HG02943 (cell line): Measurements from ENCODE around the gene NUB1.

Experiments
- ATAC-seq: cut with Tn5 transposase; IDR thresholded peaks from one replicate; pipeline ENCODE4 v1.9.1; 2021; ENCODE audit warnings: mild to moderate bottlenecking, low read depth, moderate library complexity; ENCODE audit not compliant: unreplicated experiment

Gene NUB1

DNA sequence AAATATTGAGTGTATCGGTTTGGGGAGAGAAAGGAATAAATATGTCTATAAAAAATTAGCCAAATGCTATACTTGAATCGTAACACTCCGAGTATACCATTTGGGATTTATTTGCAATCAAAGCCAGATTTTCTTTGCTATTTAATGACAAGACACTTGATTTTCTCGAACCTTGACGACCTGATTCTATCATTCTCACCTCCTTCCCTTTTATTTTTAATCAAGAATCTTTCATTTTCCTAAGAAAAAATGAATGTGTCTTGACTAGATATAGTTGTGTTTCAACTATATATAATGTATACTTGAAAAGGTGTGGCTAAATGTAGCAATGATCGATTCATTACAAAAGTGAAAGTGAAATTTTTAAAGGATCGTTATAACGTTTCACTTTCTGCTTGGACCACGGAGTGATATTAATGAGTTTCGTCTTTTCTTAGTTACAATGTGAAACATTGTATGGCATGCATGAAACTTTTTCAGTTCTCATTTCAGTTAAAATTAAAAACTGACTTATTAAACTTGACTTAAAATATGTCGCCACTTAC is 562 bp downstream of the NUB1 start:
- ATAC-seq, result peak; percentile 60

DNA sequence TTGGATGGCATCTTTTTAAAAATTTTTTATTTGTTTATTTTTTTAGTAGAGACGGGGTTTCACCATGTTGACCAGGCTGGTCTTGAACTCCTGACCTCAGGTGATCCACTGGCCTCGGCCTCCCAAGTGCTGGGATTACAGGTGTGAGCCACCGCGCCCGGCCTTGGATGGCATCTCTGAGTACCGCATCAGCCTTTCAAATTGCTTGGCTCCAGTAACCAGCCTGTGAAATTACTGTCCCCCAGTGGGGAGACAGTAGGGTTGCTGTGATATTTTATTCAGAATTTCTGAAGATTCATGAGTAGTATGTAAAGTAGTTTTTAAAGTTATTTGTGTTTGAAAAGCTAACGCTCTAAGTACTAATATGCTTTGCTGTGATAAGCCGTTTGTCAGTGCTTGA is 1.2 kb downstream of the NUB1 start:
- ATAC-seq, result no peak

DNA sequence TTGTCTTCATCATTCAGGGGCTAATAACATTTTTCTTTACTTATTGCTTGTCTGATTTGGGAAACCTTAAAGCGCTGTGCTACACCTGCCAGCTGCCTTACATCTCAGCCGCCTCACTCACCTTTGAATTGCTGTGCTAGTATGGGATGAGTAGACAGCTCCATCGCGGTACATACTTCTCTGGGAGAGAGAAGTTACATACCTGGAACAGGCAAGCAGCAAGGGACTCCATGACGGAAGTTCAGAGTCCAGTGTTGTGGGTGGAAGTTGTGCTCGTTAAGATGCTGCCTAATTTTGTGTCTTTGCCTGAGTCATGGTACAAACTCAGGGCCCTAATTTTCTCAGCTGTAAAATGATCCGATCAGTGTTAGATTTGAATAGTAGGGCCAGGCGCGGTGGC is 1.9 kb downstream of the NUB1 start:
- ATAC-seq, result no peak

DNA sequence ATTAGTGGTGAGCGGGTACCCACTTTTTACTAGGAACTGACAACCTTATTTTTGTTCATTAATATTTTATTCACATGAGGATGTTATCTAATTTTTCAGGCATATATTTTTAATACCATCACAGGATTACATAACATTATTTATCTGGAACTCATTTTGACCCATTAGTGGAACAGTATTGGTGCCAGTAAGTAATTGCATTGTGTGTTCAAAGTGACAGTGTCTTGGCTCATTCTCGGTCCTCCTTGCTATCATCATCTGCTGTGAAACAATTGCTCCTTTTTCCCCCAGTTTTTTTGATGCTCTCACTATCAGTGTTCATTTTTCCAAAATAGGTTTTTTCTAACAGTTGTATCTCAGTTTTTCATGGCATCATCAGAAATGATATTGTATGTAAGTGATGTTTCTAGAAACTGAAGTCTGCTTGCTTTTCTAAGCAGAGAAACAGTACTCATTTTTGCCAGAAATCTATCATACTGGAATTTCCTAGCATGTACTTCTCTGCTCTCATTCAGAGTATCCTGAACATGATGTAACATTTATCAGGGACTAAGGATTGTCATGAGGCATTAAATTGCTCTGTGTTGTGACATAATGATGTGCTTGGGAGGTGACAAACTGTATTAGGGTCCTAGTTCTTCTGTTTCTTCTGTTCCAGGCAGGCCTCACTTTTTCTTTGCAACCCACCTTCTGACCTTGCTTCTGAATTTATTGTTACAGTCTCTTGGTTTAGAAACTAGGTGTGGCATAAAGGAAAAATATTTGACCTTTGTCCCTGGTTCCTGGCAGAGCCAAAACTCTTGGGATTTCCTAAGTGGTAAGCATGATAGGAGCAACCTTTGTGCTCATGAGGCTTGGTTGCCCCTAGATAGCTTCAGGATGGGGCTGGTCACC is 4.2 kb downstream of the NUB1 start:
- ATAC-seq, result no peak

DNA sequence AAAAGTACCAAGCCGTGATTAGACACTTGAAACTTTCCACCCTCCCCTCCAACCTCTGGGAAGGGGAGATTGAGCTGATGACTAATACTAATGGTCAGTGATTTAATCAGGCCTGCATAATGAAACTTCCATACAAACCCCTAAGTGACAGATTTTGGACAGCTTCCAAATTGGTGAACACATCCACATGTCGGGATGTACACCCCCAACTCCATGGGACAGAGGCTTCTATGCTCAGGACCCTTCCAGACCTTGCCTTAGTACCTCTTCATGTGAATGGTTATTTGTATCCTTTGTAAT is 4.8 kb downstream of the NUB1 start:
- no peak for ATAC-seq

DNA sequence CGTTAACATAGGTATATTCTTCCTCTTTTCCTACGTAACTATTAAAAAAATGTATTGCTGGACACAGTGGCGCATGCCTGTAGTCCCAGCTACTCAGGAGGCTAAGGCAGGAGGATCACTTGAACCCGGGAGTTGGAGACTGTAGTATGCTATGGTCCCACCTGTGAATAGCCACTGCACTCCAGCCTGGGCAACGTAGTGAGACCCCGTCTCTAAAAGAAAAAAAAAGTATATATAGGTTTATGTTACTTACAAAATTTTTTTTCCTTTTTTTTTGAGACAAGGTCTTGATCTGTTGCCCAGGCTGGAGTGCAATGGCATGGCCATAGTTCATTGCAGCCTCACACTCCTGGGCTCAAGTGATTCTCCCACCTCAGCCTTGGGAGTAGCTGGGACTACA is 5.6 kb downstream of the NUB1 start:
- ATAC-seq, result no peak

DNA sequence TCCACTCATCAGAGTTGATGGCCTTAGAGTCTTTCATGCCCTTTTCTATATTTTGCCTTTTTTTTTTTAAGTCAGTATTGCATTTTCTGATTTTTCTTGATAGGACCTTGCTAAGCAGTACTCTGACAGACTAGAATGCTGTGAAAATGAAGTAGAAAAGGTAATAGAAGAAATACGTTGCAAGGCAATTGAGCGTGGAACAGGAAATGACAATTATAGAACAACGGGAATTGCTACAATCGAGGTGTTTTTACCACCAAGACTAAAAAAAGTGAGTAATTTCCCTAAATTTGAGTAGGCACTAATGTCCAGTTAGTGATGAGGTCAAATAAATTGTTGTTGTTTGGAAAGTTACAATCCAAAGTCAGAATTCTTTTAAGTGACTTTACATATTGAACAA is 7.4 kb downstream of the NUB1 start:
- ATAC-seq, result no peak

DNA sequence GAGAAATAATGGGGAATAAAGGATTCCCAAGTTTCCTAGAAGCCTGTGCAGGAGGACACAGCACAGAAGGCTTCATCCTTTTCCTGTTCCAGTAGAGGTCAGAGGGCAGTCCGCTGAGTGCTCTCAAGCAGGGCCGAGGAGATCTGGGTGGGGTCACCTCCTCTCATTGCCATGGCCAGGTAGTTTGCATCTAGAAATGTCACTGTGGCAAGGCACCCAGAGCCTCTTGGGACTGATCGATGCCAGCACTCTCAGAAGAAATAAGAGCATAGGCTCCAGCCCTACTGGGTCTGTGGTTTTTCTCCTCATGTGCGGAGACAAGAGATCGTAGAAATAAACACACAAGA is 7.9 kb downstream of the NUB1 start:
- peak; percentile 49 for ATAC-seq

DNA sequence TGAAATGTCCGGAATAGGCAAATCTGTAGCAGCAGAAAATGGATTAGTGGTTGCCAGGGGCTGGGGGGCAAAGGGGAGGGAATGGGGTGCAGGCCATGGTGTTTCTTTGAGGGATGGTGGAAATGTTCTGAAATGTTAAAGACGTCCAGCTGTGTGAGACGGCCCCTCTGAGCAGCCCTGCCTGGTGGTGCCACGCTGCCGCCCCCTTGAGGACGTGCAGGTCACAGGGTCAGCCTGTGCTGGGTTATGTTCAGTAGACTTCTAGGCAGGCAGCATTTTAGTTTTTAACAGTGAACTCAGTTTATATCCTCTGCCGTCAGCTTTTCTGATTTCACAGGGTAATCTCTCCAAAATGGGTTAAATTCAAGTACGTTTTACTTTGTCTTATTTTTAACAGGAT is 9.4 kb downstream of the NUB1 start:
- no peak for ATAC-seq

DNA sequence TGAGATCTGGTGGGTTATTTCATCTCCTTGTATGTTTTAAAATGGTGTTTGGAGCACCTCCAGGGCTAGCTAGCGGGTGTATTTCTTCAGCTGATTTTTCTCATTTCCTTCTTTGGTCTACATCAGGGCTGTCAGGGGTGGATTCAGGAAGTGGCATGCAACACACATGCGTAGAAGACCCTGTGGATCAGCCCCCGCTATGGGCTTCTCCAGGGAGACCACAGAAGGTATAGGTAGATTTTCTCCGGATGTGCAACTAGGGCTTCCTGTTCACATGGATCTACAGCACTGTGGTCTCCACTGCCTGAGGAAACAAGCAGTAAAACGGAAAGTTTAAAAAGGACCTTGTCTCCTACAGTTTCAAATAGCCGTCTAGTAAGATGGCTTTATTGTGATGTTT is 10.4 kb downstream of the NUB1 start:
- ATAC-seq, result no peak

DNA sequence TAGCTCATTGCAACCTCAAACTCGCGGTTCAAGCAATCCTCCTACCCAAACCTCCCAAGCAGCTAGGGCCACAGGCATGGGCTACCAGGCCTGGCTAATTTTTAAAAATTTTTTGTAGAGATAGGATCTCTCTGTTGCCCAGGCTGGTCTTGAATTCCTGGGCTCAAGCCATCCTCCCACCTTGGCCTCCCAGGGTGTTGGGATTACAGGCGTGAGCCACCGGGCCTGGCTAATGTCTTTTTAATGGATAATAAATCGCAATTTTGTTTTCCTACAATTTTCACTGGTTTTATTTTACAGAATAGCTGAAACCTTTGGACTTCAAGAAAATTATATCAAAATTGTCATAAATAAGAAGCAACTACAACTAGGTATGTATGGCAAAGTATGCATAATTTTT is 10.9 kb downstream of the NUB1 start:
- ATAC-seq, result no peak

DNA sequence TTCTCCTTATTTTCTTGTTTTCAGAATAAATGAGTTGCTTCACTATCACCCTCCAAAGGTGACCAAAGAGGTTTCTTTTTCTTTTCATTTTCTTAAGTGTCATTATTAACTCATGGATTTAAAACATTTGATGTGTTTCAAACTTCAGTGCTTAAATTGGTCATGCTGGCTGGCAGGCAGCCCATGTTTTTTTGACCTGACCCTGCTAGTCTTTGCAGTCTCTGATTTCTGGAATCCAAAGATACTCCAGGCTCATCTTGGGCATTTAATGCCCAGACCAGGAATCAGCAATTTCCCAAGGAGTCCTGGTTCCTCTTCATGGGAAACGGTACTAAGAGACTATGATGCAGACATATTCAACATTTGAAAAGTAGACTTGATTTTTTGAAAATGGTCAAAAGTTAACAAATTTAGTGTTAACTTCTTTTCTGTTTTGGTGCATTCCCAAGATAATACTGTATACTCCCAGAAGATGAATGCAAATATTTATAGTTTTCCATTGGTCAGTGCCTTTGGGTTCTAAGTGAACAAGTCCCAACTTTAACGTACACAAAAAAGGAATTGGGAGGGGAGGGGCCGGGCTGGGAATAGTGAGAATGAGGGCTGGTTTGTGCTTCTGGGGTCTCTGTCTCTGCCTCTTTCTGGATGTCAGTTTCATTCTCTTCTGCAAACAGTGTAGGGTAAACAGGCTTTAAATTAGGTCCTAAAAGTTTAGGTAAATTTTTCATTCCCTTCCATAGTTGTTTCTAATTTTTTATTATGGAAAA is 19.8 kb downstream of the NUB1 start:
- ATAC-seq, result no peak

DNA sequence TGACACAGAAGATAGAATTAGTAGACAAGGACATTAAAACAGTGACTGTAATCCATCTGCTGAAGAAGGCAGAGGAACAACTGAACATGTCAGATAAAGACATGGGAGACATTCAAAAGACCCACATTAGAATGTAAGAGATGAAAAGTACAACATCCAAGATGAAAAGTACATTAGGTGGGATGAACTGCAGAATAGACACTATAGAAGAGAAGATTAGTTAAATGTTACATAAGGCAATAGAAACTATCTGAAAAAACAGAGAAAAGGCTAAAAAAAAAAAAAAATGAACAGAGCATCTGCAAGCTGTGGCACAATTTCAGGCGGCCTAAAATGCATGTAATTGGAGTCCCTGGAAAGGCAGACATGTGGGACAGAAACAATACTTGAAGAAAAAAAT is 21.6 kb downstream of the NUB1 start:
- ATAC-seq, result no peak

DNA sequence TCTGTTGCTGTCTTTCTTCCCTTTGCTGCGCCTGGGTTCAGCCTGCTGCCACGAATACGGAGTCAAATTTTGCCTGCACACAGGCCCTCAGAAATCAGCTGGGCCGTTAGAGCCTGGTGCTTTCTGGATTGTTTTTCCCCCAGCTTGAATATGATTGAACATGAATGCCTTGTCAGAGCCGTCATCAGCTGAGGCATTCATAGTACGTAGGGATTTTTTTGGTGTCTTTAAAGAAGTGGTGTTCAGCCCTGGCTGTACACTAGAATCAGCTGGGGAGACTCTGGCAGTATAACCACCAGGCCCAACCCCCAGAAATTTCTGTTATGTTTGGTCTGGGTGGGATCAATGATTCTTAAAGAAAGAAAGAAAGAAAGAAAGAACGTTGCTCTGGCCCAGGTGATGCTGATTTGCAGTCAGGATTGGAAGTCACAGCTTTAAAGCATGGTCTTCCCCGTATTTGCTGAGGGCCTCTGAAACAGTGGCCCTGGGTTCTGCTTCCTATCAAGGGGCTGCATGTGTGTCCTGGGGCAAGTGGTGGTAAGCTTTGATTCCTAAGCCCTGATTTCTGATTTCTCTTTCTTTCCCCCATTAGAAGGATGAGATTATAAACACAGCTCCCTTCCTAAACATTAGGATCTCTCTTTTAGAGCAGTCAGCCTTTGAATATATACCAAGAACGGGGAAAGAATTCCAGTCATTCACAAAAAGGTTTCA is 24.7 kb downstream of the NUB1 start:
- no peak for ATAC-seq

DNA sequence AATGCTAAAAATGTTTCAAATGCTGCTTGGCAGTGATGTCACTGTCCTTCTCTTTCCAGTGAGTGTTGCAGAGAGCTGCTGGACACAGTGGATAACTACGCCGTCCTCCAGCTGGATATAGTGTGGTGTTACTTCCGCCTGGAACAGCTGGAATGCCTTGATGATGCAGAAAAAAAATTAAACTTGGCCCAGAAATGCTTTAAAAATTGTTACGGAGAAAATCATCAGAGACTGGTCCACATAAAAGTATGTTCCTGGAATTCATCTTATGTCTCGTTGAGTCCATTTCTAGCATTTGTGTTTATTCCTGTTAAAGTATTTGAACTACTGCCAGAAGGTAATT is 25.2 kb downstream of the NUB1 start:
- ATAC-seq, result no peak

DNA sequence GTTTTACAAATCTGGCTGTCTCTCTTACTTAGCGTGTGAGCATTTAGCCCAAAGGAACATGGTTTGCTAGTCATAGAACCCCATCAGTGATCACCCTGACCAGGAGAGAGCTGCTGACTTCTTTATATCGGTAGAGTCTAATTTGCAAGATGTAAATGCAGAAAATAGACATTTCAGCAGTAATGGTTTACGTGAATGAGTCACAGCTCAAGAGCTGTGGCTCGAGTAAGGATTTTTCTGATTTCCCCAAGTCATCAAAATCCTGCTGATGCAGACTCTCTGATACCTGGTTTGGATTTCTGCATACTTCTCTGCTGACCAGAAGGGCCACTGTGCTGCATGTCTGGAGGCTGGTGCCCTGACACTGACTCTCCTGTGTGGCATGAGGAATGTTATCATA is 25.7 kb downstream of the NUB1 start:
- ATAC-seq, result no peak

DNA sequence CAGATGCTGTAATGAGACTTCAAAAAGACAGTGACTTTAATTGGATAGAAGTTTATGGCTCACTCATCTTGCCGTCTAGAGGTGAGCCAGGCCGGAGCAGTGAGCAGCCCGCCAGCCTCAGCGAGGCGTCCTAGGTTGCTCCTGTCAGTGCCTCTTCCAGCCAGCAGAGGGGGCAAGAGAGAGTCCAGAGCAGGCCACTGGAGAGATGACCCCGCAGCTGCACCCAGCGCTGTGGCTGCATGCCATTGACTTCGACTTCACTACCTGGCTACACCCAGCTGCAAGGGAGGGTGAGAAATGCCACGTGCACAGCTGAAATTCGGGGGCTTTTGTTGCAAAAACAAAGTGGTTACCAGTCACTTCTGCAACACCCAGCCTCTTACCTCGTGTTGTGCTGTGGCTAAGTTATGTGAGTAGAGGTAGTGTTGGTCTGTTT is 26.5 kb downstream of the NUB1 start:
- ATAC-seq, result peak; percentile 92

DNA sequence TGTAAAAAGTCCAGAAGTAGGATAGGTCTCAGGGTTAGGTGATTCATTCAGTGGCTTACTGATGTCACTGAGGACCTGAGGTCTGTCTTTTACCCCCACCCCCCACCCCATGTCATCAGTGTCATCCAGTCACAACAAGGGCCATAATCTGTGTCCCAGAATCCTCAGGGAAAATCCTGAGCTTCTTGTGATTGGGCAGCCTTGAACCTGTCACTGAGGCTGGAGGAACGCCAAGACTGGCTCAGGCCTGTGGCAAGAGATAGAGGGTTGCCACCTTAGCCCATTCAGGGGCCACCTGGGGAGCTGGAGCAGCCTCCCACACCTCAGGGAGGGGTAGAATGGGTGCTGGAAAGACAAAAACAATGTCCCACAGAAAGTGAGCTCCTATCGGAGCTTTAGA is 29.7 kb downstream of the NUB1 start:
- ATAC-seq, result no peak

DNA sequence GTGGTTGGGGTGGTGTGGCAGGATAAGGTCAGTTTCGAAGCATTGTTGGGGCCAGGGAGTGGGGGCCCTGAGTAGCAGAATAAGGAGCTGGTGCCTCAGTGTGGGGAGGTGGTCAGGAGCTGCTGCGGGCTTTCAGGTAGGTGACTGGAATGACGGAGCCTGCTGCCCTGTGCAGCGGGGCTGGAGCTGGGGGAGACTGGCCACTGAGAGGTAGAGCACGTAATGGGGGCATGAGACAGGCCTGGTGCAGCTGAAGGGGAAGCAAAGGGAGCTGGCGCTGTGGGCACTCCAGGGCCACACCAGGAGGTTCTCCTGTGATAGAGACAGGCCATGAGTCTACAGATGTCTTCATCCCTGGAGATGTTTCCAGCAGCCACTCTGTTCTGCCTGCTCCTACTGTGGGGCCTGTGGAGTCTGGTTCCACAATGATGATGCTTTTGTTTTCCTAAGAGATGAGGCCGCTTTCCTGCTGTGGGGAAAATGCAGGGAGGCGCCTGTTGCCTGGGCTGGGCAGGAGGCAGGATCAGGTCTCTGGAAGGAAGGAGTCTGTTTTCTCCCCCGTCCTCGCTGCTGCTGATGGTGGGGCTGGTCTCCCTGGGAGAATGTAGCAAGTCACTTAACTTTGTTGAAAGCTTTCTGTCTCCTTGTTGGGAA is 31.1 kb downstream of the NUB1 start:
- no peak for ATAC-seq

DNA sequence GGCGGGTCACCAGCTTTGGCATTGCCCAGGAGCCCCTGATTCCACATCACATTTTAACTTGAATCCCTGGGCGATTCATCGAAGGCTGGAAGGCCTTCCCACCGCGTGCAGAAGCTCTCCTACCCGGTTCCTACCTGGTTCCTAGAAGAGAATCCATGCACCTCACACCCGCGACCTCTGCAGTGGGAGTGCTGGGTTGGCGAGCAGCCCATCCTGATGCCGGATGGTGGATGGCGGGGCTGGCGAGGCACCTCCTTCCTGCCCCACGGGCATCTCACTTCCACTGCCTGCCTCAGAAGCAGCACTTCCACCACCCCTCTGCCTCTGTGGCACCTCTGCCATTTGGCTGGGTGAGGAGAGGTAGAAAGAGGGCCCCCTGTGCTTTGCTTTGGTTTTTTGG is 32.0 kb downstream of the NUB1 start:
- no peak for ATAC-seq

DNA sequence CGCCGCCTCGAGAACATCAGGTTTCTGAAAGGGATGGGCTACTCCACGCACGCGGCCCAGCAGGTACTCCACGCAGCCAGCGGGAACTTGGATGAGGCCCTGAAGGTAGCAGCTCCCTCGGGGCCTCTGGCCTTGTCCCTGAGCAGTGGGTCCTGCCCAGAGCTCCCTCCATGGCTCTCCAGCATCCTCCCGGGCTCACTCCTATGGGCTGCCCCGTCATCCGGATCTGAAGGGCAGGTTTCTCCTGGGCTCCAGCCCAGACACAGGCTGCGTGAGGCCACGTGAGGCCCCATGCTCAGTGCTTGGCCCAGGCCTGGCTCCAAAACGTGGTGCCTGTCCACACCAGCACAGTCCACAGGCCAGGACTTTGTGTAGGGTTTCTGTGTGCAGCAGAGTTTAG is 32.5 kb downstream of the NUB1 start:
- ATAC-seq, result no peak
